HepG2 (cell line): ENCODE data around the gene DNAAF8. TPM values are rescaled to one million over a fixed set of nuclear protein-coding genes. Genes with fewer than 3 reads are reported as not detected.

Experiments used
- BCL6 ChIP-seq: IDR thresholded peaks from 2 replicates; pipeline ENCODE4 v1.6.1; 2016; ENCODE audit warnings: missing genetic modification reagents, missing compliant biosample characterization
- KAT7 ChIP-seq: IDR thresholded peaks from 2 replicates; pipeline ENCODE4 v1.6.1; 2018; ENCODE audit warnings: borderline replicate concordance, missing compliant biosample characterization
- MTF2 ChIP-seq: sonication (generic); formaldehyde crosslinking; IDR thresholded peaks from 2 replicates; pipeline ENCODE4 v1.5.0; 2020; ENCODE audit warnings: missing genetic modification reagents, borderline replicate concordance
- PTBP1 ChIP-seq: fragments of 200-400 bp; formaldehyde crosslinking; IDR thresholded peaks from 2 replicates; pipeline ENCODE4 v1.6.1; 2018; ENCODE audit warnings: low read length, low read depth; ENCODE audit not compliant: poor library complexity, severe bottlenecking
- RBAK ChIP-seq: sonication (generic); formaldehyde crosslinking; IDR thresholded peaks from 2 replicates; pipeline ENCODE4 v1.5.1; 2020; ENCODE audit warnings: mild to moderate bottlenecking, missing genetic modification reagents
- RFX1 ChIP-seq: fragments of 450-650 bp; IDR thresholded peaks from 2 replicates; pipeline ENCODE4 v1.6.1; 2017
- YEATS4 ChIP-seq: sonication (generic); formaldehyde crosslinking; IDR thresholded peaks from 2 replicates; pipeline ENCODE4 v1.4.0; 2020; ENCODE audit warnings: missing genetic modification reagents, borderline replicate concordance
- ZNF441 ChIP-seq: sonication (generic); formaldehyde crosslinking; IDR thresholded peaks from 2 replicates; pipeline ENCODE4 v1.7.0; 2021; ENCODE audit warnings: missing genetic modification reagents, borderline replicate concordance
- ZNF879 ChIP-seq: sonication (generic); formaldehyde crosslinking; IDR thresholded peaks from 2 replicates; pipeline ENCODE4 v1.8.1; 2023; ENCODE audit warnings: missing genetic modification reagents
- ZSCAN12 ChIP-seq: sonication (generic); formaldehyde crosslinking; IDR thresholded peaks from 2 replicates; pipeline ENCODE4 v1.9.0; 2021; ENCODE audit warnings: mild to moderate bottlenecking, missing genetic modification reagents
- polyA plus RNA-seq, 8 experiments: library from polyadenylated mRNA; depleted of rRNA in 3 of 8; stranded (reverse) in 7 of 8; unstranded in 1 of 8; fragments of >200 nt; fragmentation: Illumina TruSeq in 4 of 8; extraction: Trizol in 4 of 8; gene quantifications; 2 replicates each; pipeline versions ENCODE4 v1.2.1 to v1.2.3, GENCODE V29; 2011 to 2016; ENCODE audit warnings: low read depth in 4 of 8, missing spikeins in 1 of 8, mixed read lengths in 1 of 8; ENCODE audit not compliant: insufficient read depth in 1 of 8
- total RNA-seq, 5 experiments: library from RNA; depleted of rRNA; stranded (reverse); fragments of >200 nt; fragmentation: Illumina TruSeq; extraction: Trizol; gene quantifications; 2 replicates each; pipeline ENCODE4 v1.2.3, GENCODE V29; 2016; ENCODE audit warnings: low read depth in 1 of 5
- TF ChIP-seq, protein P1 (sequence below), 2 experiments: fragments of 450-650 bp in 1 of 2; sonication (generic) in 1 of 2; formaldehyde crosslinking in 1 of 2; IDR thresholded peaks; 2 replicates each; pipeline versions ENCODE4 v1.6.1 to v1.8.0; 2016 to 2022; ENCODE audit warnings: antibody characterized with exemption in 1 of 2, mild to moderate bottlenecking in 1 of 2, missing genetic modification reagents in 1 of 2
- TF ChIP-seq, protein P2 (sequence below), 2 experiments: sonication (generic) in 1 of 2; formaldehyde crosslinking in 1 of 2; IDR thresholded peaks; 2 replicates each; pipeline versions ENCODE4 v1.5.1 to v1.6.1; 2011 to 2020; ENCODE audit warnings: borderline replicate concordance in 1 of 2, low read depth in 1 of 2, low read length in 1 of 2, mild to moderate bottlenecking in 1 of 2, missing genetic modification reagents in 1 of 2, moderate library complexity in 1 of 2
- TF ChIP-seq, protein P3 (sequence below): sonication (generic); formaldehyde crosslinking; IDR thresholded peaks from 2 replicates; pipeline ENCODE4 v1.4.0; 2020; ENCODE audit warnings: low read depth, missing genetic modification reagents

The DNAAF8 gene
- total and polyA plus RNA-seq, 2 of the 13 experiments (the other 11 are each of a cell fraction or from before 2014, with no cell fraction given) = 0.44 TPM; not detected in 1

DNA sequence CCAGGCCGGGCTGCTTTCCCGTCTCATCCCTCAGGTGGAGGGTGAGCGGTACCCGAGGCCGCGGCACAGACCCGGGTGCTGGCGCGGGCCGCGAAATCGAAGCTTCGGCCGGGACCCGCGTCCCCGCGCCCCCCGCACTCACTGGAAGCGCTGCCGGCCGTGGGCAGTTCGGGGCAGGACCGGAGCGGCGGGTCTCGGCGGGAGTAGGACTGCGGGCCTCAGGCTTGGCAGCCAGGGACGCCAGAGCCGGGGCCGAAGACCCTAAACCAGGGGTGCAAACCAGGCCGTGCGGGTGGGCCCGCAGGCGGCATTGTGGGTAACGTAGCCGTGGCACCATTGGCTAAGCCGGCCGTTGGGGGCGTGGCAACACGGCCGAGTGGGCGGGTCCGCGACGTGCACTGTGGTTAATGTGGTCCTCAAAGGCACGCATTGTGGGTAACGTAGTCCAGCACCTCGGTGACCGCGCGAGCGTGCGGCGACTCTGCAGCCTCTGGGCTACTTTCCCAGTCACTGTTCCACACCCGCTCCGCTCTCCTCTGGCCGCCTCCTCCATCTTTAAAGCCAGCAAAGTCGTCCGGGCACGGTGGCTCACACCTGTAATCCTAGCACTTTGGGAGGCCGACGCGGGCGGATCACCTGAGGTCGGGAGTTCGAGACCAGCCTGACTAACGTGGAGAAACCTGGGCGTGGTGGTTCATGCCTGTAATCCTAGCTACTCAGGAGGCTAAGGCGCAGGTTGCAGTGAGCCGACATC lies 32.7 kb downstream of the DNAAF8 start, which contains the start of gene ZNF500 (continued):
- TF ChIP-seq, protein P1, sequence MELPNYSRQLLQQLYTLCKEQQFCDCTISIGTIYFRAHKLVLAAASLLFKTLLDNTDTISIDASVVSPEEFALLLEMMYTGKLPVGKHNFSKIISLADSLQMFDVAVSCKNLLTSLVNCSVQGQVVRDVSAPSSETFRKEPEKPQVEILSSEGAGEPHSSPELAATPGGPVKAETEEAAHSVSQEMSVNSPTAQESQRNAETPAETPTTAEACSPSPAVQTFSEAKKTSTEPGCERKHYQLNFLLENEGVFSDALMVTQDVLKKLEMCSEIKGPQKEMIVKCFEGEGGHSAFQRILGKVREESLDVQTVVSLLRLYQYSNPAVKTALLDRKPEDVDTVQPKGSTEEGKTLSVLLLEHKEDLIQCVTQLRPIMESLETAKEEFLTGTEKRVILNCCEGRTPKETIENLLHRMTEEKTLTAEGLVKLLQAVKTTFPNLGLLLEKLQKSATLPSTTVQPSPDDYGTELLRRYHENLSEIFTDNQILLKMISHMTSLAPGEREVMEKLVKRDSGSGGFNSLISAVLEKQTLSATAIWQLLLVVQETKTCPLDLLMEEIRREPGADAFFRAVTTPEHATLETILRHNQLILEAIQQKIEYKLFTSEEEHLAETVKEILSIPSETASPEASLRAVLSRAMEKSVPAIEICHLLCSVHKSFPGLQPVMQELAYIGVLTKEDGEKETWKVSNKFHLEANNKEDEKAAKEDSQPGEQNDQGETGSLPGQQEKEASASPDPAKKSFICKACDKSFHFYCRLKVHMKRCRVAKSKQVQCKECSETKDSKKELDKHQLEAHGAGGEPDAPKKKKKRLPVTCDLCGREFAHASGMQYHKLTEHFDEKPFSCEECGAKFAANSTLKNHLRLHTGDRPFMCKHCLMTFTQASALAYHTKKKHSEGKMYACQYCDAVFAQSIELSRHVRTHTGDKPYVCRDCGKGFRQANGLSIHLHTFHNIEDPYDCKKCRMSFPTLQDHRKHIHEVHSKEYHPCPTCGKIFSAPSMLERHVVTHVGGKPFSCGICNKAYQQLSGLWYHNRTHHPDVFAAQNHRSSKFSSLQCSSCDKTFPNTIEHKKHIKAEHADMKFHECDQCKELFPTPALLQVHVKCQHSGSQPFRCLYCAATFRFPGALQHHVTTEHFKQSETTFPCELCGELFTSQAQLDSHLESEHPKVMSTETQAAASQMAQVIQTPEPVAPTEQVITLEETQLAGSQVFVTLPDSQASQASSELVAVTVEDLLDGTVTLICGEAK (IDR thresholded peaks at IDR 0.05) = no peak
- TF ChIP-seq, protein P1 (CRISPR knock-in tag; IDR thresholded peaks at IDR 0.05) = peak; percentile 55; the same call in 1 of the 2 replicates
- no peak for TF ChIP-seq RFX1
- TF ChIP-seq MTF2 = no peak
- TF ChIP-seq PTBP1 = no peak
- no peak for TF ChIP-seq RBAK (CRISPR knock-in tag)
- peak; percentile 87 for TF ChIP-seq KAT7 (CRISPR knock-in tag)
- TF ChIP-seq, protein P2, sequence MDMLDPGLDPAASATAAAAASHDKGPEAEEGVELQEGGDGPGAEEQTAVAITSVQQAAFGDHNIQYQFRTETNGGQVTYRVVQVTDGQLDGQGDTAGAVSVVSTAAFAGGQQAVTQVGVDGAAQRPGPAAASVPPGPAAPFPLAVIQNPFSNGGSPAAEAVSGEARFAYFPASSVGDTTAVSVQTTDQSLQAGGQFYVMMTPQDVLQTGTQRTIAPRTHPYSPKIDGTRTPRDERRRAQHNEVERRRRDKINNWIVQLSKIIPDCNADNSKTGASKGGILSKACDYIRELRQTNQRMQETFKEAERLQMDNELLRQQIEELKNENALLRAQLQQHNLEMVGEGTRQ (IDR thresholded peaks at IDR 0.05; ENCODE audit: low read depth, low read length) = no peak
- TF ChIP-seq, protein P2 (CRISPR knock-in tag; IDR thresholded peaks at IDR 0.05; ENCODE audit: borderline replicate concordance) = no peak
- TF ChIP-seq ZNF879 (CRISPR knock-in tag) = peak; percentile 80; the same call in 1 of the 2 replicates
- peak; percentile 81; the same call in 1 of the 2 replicates for TF ChIP-seq ZSCAN12 (CRISPR knock-in tag)
- TF ChIP-seq, protein P3, sequence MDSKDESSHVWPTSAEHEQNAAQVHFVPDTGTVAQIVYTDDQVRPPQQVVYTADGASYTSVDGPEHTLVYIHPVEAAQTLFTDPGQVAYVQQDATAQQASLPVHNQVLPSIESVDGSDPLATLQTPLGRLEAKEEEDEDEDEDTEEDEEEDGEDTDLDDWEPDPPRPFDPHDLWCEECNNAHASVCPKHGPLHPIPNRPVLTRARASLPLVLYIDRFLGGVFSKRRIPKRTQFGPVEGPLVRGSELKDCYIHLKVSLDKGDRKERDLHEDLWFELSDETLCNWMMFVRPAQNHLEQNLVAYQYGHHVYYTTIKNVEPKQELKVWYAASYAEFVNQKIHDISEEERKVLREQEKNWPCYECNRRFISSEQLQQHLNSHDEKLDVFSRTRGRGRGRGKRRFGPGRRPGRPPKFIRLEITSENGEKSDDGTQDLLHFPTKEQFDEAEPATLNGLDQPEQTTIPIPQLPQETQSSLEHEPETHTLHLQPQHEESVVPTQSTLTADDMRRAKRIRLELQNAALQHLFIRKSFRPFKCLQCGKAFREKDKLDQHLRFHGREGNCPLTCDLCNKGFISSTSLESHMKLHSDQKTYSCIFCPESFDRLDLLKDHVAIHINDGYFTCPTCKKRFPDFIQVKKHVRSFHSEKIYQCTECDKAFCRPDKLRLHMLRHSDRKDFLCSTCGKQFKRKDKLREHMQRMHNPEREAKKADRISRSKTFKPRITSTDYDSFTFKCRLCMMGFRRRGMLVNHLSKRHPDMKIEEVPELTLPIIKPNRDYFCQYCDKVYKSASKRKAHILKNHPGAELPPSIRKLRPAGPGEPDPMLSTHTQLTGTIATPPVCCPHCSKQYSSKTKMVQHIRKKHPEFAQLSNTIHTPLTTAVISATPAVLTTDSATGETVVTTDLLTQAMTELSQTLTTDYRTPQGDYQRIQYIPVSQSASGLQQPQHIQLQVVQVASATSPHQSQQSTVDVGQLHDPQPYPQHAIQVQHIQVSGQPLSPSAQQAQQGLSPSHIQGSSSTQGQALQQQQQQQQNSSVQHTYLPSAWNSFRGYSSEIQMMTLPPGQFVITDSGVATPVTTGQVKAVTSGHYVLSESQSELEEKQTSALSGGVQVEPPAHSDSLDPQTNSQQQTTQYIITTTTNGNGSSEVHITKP = no peak
- peak; percentile 96 for TF ChIP-seq ZNF441
- peak; percentile 45; the same call in 1 of the 2 replicates for TF ChIP-seq BCL6
- peak; percentile 64; the same call in 1 of the 2 replicates for TF ChIP-seq YEATS4 (CRISPR knock-in tag)
